ENCODE data around the gene TRPM5.

Gene TRPM5

GRCh38 chr11:2398664-2399355, 45.5 kb downstream of the TRPM5 start:
- peaks cover 40% of the 10 kb centered on the region for H3K36me3 ChIP-seq (replicated peaks)
- DNase-seq (ENCODE audit: low spot score in 2 of 2), result no peak
- no peaks in the 10 kb centered on the region for H3K9me3 ChIP-seq
- no peaks in the 10 kb centered on the region for H3K4me1 ChIP-seq
- H3K27me3 ChIP-seq (ENCODE audit: low read depth), result no peaks in the 10 kb centered on the region
- in situ Hi-C loops (cut with MboI; ENCODE audit: low sequenced_read_pairs), result no loop called here
- peak overlapping the region; percentile 98 for H3K4me3 ChIP-seq

DNA sequence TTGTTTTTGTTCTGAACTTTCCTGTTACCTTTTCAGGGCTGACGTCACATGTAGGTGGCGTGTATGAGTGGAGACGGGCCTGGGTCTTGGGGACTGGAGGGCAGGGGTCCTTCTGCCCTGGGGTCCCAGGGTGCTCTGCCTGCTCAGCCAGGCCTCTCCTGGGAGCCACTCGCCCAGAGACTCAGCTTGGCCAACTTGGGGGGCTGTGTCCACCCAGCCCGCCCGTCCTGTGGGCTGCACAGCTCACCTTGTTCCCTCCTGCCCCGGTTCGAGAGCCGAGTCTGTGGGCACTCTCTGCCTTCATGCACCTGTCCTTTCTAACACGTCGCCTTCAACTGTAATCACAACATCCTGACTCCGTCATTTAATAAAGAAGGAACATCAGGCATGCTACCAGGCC, 47.3 kb downstream of the TRPM5 start:
- Histone ChIP-seq H3K9me3 (no peaks in the 10 kb centered on the region), H3K4me3 (no peak overlapping the region), H3K27me3 (ENCODE audit: low read depth) (no peaks in the 10 kb centered on the region), H3K36me3 (replicated peaks) (peaks cover 22% of the 10 kb centered on the region), H3K4me1 (no peaks in the 10 kb centered on the region)
- DNase-seq (ENCODE audit: low spot score in 2 of 2), result no peak
- in situ Hi-C loops (cut with MboI; ENCODE audit: low sequenced_read_pairs), result no loop called here

- H3K9me3 ChIP-seq, result no peaks in the 10 kb centered on the region
- peaks cover 24% of the 10 kb centered on the region for H3K36me3 ChIP-seq (replicated peaks)
- no peaks in the 10 kb centered on the region for H3K27me3 ChIP-seq (ENCODE audit: low read depth)
- no peak overlapping the region for H3K4me3 ChIP-seq
- no peak for DNase-seq (ENCODE audit: low spot score in 2 of 2)
- H3K4me1 ChIP-seq, result no peaks in the 10 kb centered on the region
- in situ Hi-C loops (cut with MboI; ENCODE audit: low sequenced_read_pairs), result no loop called here
These were observed 47.8 kb downstream of the TRPM5 start for GRCh38 chr11:2396471-2396870.

DNA sequence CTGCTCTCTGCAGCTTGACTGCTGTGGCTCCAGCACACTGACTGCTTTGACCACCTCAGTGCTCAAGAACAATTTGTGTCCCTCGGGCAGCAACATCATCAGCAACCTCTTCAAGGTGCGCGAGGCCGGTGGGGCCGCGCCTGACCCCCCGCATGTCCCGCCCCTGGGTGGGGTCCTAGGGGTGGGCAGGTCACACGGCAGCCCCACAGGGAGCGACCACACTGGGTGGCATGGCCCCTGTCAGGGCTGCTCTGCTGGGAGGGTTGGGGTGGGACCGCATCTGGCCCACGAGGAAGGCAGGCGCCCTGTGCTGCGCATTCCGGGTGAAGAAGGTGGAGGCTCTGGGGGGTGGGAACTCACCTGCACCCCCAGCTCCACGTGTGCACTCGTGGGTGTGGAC, 48.5 kb downstream of the TRPM5 start:
- no peaks in the 10 kb centered on the region for H3K4me1 ChIP-seq
- H3K36me3 ChIP-seq (replicated peaks), result peaks cover 22% of the 10 kb centered on the region
- H3K27me3 ChIP-seq (ENCODE audit: low read depth), result no peaks in the 10 kb centered on the region
- no peak overlapping the region for H3K4me3 ChIP-seq
- no peak for DNase-seq (ENCODE audit: low spot score in 2 of 2)
- in situ Hi-C loops (cut with MboI; ENCODE audit: low sequenced_read_pairs), result no loop called here
- H3K9me3 ChIP-seq, result no peaks in the 10 kb centered on the region

GRCh38 chr11:2395211-2395730, 49.0 kb downstream of the TRPM5 start:
- no peaks in the 10 kb centered on the region for H3K9me3 ChIP-seq
- peaks cover 20% of the 10 kb centered on the region for H3K36me3 ChIP-seq (replicated peaks)
- no peaks in the 10 kb centered on the region for H3K4me1 ChIP-seq
- no peak overlapping the region for H3K4me3 ChIP-seq
- H3K27me3 ChIP-seq (ENCODE audit: low read depth), result no peaks in the 10 kb centered on the region
- no peak for DNase-seq (ENCODE audit: low spot score in 2 of 2)
- in situ Hi-C loops (cut with MboI; ENCODE audit: low sequenced_read_pairs), result no loop called here

GRCh38 chr11:2394818-2395105, 49.6 kb downstream of the TRPM5 start:
- Histone ChIP-seq H3K27me3 (ENCODE audit: low read depth) (no peaks in the 10 kb centered on the region), H3K9me3 (no peaks in the 10 kb centered on the region), H3K4me1 (no peaks in the 10 kb centered on the region), H3K4me3 (no peak overlapping the region), H3K36me3 (replicated peaks) (peaks cover 20% of the 10 kb centered on the region)
- in situ Hi-C loops (cut with MboI; ENCODE audit: low sequenced_read_pairs), result no loop called here
- DNase-seq (ENCODE audit: low spot score in 2 of 2), result no peak

All from HAP-1 (cell line).